HG02938 (cell line): Measurements from ENCODE around the gene PPP1R27.

Experiments
- ATAC-seq: cut with Tn5 transposase; IDR thresholded peaks from one replicate; pipeline ENCODE4 v1.9.1; 2021; ENCODE audit warnings: mild to moderate bottlenecking, moderate library complexity; ENCODE audit not compliant: unreplicated experiment

PPP1R27 gene

GRCh38 chr17:81863123-81863675 lies 28.3 kb upstream of the PPP1R27 start:
- no peak for ATAC-seq

GRCh38 chr17:81860756-81861568 lies 26.1 kb upstream of the PPP1R27 start:
- ATAC-seq = peak; percentile 80

- ATAC-seq = no peak
These were observed 25.3 kb upstream of the PPP1R27 start, which contains the start of gene P4HB for GRCh38 chr17:81859906-81860755. P4HB (minus strand) TSS chr17:81860535; CDS start chr17:81860471, 64 bp downstream.

GRCh38 chr17:81858967-81859905 lies 24.4 kb upstream of the PPP1R27 start:
- ATAC-seq = no peak

GRCh38 chr17:81858170-81858966 lies 23.5 kb upstream of the PPP1R27 start:
- ATAC-seq = no peak

- no peak for ATAC-seq
These were observed 20.3 kb upstream of the PPP1R27 start for GRCh38 chr17:81854974-81855774.

GRCh38 chr17:81852237-81852636 lies 17.4 kb upstream of the PPP1R27 start:
- no peak for ATAC-seq

- ATAC-seq = no peak
These were observed 16.6 kb upstream of the PPP1R27 start for GRCh38 chr17:81851423-81851822.

GRCh38 chr17:81849457-81849856 lies 14.6 kb upstream of the PPP1R27 start:
- ATAC-seq = no peak

- no peak for ATAC-seq
These were observed 12.2 kb upstream of the PPP1R27 start for GRCh38 chr17:81846743-81847689.

- no peak for ATAC-seq
These were observed 11.3 kb upstream of the PPP1R27 start for GRCh38 chr17:81845881-81846742.

GRCh38 chr17:81845361-81845760 lies 10.5 kb upstream of the PPP1R27 start:
- no peak for ATAC-seq

- ATAC-seq = no peak
These were observed 10.0 kb upstream of the PPP1R27 start for GRCh38 chr17:81844887-81845286.

GRCh38 chr17:81844327-81844851 lies 9.5 kb upstream of the PPP1R27 start:
- ATAC-seq = no peak

GRCh38 chr17:81843713-81844326 lies 9.0 kb upstream of the PPP1R27 start:
- no peak for ATAC-seq
